Fibroblast of upper back skin (primary cell): ENCODE measurements around the gene LRRC8C.

ENCODE experiments used
- DNase-seq: peaks from one replicate; pipeline ENCODE4 v3.0.0-alpha.2; 2013

LRRC8C gene

DNA sequence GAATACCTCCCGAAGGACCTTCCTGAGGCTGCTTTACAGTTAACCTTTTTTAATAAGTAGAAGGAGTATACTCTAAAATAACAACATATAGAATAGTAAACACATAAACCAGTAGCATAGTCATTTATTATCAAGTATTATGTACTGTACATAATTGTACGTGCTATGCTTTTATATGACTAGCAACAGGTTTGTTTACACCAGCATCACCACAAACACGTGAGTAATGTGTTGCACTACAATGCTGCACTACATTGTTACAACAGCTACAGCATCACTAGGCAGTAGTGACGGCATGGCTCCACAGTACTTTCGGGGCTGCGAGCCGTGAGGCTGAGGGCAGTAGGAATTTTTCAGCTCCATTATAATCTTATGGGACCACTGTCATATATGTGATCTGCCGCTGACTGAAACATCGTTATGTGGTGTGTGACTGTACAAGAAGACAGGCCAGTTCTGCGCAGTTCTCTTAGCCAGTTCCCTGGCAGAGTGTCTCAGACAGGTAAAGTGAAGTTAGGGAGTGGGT is 105.1 kb downstream of the LRRC8C start:
- no peak for DNase-seq

DNA sequence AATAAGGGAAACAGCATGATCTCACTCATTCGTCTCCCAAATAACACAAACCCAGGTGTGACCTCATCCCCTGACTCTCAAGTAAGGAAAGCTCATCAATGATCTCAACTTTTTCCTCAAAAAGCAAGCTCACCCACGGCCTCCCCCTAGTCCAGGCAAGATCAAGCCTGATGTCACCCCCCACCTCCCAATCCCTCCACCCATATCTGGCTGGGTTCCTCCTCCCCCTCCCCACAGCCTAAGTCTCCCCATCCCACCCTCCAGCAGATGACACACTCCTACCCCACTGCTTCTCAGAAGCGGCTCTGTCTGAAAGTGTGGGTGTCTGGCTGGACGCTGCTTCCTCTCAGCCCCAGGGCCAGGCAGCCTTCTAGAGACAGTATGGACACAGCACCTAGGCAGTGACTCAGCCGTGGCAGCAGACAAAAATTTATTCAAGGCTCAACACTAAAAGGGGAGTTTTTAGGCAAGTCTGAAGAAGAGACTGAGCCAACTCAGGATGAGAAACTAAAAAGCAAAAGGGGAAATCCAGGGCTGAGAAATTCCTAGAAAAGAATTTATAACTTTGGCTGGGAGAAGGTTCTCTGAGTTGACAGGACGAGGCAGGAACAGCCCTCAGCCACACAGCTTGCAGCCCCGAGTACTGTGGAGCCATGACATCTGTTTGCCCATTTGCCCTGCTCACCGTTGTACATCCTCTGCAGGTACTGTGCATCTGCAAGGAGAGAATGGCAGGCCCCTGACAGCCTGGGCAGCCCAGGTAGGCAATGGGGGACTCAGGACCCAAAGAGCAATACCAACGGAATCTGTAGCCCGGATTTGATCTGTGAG is 106.3 kb downstream of the LRRC8C start:
- peak; percentile 62 for DNase-seq

DNA sequence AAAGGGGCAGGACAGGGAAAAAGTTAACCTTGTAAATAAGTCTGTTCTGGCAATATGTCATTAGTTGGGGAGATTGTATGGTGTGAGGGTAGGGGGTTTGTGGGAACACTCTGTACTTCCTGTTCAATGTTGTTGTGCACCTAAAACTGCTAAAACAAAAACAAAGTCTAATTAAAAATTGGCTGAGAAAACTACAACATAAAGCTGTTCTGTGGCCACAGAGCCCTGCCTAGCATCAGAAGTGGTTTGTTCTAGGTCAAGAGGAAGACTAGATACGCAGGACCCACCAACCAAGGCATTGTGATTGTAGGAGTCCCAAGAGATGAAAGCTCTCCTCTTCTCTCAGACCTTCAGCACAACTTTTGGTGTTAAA is 106.9 kb downstream of the LRRC8C start:
- DNase-seq, result no peak

DNA sequence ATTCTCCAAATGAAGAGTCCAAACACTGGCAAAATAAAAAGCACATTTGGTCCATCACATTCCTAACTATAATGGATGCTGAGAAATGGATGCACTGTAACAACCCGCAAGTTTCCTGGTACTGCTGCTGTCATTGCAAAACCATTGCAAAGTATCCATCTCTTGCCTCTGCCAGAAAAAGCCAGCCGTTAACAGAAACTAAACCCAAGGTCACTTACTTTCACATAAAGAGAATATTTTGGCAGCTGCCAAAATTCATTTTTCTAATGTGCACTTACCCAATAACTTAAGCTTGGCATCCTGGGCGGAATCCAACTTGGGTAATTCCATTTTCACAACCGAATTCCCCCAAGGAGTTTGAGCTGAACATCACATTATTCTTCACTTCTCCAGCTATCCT is 110.9 kb downstream of the LRRC8C start:
- DNase-seq, result no peak

DNA sequence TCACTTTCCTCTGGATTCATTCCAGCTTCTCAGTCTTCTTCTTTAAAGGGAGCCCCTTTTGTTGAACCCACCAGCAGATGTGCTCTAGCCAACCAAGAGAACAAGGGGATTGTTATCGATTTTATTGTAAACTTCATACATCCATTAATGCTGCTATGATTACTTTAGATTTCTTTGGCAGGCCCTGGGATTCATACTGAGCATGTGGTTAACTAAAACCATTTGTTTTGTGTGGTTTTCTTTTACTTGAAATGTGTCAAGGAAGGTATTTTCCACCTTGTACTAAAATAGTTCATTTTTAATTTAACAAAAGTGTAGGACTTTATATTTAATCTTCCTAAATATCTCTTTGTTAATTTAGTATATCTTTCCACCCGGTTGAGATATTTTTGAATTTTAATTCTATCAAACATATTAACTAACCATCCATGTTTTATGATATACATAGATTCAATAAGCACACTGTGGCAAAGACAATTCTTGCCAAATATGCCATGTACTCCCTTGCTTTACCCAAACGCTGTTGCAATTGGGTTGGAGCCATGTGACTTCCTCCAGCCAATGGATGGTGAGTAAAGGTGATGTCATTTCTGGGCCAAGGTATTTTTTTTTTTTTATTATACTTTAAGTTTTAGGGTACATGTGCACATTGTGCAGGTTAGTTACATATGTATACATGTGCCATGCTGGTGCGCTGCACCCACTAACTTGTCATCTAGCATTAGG is 113.7 kb downstream of the LRRC8C start:
- no peak for DNase-seq

DNA sequence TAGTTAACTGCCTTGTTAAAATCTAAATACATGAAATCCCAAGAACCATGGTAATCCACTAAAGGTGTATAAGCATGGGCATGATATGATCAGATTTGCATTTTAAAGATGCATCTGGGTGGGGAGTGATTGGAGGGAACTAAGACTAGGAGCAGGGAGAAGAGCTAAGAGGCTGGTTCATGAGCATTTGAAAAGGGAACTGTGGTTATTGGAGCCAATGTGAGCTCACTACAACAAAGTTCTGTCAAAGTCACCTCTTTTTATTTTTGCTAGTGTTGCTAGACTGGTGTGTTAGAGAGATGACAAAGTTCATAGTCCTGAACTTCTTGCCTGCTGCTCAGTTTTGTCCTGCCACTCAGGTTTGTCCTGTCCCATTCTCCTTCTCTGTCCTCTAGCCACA is 120.8 kb downstream of the LRRC8C start:
- DNase-seq, result no peak

DNA sequence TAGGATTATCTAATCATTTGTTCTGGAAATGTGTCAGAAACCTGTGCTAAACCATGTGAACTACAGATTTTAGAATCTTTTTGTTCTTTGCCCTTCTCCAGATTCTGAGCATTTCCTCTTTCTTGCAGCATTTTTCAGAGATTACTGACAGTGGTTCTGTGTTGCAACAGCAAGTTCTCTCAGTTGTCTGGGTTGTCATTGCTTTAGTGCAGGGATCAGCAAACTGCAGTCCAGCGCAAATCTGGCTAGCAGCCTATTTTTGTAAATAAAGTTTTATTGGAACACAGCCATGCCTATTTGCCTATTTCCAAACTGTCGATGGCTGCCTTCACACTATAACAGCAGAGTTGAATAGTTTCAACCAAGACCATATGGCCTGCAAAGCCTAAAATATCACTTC is 121.6 kb downstream of the LRRC8C start:
- DNase-seq, result peak; percentile 68

DNA sequence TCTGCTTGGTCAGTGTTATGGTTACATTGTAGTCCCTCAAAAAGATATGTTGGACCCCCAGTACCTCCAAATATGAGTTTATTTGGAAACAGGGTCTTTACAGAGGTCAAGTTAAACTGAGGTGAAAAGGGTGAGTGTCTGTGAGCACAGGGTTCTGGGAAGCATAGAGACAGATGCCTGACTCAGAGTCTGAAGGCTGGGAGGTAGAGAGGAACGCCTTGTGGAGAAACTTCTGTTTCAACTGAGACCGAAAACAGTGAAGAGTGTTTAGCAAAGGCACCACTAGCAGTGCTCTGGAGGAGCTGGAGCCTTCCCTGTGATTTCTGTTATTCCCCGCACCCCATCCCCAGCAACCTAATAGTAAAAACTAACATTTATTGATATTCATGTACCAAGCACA is 122.7 kb downstream of the LRRC8C start:
- DNase-seq, result no peak

DNA sequence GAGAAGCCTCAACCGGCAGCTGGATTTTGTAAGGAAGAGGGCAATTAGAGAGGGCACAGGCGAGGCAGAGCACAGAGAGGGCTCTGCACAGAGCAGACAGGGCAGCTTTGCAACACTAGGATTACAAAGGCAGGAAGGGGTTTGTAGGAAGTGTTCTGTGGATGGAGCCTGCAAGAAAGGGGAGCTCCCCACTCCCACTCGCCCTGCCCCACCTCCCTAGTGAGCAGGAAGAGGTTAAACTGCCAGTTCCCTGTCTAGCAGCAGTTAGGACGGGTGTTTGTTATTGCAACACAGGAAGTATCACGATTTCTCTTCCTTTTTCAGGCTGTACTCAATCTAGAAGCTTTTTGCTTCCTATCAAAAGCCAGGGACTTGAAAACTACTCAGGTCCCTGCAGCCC is 124.6 kb downstream of the LRRC8C start:
- DNase-seq, result no peak

DNA sequence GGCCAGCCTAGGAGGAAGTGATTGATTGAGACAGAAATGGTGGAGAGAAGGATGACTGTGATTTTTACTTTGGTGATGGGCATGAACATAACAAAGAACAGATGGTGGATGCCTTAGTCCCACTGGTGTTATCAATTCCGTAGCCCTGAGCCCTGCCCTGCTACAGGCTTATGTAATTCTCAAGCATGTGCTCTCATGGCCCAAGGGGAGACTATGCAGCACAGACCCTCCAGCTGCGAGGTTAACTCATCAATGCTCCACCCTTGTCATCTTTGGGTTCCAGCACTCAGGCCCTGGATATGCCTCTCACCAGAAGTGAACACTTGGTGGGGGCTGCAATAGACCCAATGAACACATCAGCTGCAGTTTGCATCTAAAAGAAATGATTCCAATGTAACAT is 125.2 kb downstream of the LRRC8C start:
- no peak for DNase-seq

DNA sequence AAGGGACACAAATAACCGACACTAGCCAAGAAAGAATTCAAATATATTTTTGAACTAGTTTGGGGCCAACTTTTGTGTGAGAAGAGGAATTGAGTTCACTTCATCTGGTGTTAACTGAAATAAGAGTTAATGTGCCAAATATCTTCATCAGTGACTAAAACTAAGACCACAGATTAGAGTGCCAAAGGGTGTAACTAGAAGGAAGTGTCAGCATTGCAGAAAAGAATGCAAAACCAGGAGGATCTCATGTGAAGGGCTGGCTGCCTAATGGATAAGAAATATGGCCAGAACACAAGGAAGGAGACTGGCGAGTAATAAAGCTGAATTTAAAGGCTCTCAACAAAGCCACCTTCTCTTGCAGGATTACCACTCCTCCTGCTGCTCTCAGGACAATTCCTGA is 126.1 kb downstream of the LRRC8C start:
- DNase-seq, result no peak

DNA sequence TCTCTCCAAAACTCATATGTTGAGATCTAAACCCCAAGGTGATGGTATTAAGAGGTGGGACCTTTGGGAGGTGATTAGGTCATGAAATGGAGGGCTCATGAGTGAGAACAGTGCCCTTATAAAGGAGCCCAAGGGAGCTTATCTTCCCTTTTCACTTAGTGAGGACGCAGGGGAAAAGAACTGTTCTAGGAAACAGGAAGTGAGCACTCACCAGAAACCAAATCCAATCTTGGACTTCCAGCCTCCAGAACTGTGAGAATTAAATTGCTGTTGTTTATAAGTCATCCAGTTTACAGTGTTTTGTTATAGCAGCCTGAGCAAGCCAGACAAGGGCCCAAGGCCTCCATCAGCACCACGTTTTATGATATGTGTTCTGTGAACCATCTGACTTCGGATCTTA is 127.6 kb downstream of the LRRC8C start:
- DNase-seq, result no peak

DNA sequence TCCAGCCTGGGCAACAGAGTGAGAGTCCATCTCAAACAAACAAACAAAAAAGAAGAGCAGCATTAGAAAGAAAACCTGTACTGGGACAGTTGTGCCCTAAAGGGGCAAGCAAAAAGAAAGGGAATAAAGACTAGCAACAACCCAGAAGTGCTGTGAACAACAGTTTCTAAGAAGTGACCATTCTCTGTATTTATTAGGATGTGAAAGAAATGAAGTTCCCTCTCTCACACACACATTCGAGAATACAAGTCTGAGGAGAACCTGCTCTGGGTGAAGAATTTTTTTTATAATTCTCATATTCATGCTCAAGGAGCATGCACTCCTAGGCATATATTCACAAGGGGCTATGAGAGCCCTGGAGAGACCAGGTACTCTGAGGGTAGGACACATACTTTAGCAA is 128.4 kb downstream of the LRRC8C start:
- DNase-seq, result no peak

DNA sequence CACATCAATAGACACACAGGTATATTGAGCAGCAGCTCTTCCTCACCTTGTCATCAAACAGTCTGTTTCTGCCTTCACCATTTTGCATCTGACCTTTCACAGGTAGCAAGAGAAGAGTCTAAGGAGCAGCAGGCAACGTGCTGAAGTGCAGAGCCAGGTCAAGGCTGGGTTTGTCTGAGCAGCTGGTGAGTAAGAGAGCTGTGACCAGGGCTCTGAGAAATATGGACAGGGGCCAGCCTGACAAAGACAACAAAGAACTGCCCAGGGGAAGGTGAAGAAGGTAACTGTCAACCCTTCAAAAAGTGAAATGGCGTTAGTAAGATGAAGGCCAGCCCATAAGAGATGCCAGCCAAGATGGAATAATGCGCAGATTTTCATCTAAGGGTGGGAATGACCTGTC is 129.0 kb downstream of the LRRC8C start:
- no peak for DNase-seq

DNA sequence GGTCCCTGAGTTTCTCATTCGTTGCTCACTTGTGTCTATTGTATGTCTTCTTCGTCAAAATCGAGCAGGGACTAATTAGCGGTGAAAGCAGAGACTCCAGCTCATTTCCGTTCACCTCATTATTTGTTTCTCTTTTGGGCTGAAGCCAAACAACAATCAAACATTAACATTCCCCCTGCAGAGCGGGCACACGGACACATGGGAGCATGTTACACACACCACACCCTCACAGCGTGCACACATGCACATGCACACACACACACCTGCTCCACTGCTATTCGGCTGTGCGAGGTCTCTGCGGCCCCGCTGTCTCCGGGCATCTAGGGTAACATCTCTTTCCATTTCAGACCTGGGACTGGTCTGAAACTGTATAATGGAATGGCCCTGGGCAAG is 129.5 kb downstream of the LRRC8C start:
- DNase-seq, result no peak

DNA sequence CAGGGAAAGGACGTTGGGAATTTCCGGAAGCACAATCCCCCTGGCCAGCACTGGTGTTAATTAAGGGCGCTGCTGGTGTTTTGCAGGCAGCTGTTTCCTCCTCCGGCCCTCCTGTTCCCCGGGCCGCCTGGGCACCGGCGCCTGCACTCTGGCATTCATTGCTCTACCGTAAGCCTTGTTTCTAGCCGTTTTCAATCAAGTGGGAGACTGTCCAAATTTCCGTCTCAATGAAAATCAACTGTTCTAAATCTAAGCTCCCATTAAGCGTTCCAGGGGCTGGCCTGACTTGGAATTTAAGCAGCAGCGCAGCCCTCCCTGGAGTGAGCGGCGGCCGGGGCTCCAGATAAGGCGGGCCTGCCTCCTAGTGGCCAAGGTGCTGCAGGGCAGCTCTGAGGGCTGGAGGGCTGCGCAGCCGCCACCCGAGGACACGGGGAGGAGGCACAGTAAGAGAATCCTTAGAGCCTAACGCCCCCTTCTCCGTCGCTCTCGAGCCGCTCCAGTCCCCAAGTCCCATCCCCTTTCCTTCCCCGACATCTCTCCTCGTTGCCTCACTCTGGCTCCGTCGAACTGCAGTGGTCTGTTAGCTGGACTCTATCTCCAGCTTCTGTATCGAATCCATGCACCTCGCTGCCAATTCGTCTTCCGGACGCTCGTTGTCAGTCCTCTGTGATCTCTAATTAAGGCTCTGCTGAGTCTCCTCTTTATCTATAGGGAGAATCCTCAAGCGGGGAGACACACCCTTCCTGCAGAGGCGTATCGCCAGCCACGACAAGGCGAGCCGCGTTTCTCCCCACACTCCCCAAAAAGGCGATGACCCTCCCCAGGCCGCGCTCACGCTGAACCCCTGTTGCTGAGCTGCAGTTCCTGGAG is 130.1 kb downstream of the LRRC8C start:
- DNase-seq, result peak; percentile 81

DNA sequence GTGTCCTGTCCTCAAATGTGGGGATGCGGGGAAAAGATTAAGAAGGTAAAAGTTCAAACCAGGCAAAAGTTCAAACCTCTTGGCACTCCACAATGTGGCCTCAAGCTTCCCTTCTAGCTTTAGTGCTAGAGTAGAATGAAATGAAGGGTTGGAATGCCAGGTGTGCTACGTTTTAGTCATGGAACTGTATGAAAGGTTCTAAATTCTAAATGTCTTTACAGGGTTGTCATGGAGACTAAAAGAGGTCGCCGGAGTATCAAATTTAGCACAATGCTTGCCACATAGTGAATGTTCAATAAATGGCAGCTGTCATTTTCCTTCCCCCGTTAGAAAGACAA is 130.7 kb downstream of the LRRC8C start:
- DNase-seq, result no peak

DNA sequence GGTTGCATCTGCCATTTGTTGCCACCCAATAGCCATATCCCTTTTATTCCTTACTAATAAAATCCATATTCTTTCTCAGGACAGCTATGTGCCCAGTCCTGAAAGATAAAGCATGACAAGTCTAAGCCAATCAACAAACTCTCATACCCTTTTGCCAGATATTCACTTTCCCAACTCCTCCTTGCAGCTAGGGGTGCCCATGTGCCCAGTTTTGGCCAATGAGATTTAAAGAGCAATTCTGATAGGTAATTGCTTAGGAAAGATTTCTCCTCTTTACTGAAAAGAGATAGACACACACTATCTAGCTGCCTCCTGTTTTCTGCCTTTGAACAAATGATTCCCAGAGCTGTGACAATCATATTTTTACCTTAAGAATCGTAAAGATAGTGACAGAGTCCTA is 132.9 kb downstream of the LRRC8C start:
- no peak for DNase-seq

DNA sequence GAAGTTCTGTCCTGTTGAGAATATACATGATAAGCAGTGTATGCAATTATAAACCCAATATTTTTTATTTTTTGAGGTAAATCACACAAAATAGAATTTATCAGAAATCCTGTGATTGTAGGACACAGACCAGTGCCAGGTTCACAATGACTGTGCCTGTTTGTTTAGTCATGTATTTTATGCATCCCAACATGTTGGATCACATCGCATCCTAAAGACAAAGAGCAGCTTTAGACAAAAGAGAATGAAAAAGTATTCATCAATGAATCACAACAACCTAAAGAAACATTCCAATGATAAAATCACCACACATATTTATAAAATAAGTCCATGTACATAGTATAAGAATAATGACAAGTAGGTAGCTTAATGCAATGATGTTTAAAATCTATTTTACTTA is 134.7 kb downstream of the LRRC8C start:
- no peak for DNase-seq
